RWPE2 (cell line): ENCODE measurements around the gene BMPR2.

ENCODE experiments used
- ATAC-seq: fragments of 200-7000 bp; cut with Tn5 transposase; 3 replicates; pipeline ENCODE4 v1.9.1; 2021; ENCODE audit warnings: low read depth
- DNase-seq: peaks from one replicate; pipeline ENCODE4 v3.0.0-alpha.2; 2020; ENCODE audit warnings: low spot score
- H3K27ac ChIP-seq: fragments of 450-650 bp; 2 replicates; pipeline ENCODE4 v1.5.1; 2017; ENCODE audit warnings: mild to moderate bottlenecking; ENCODE audit not compliant: poor library complexity, severe bottlenecking
- H3K27me3 ChIP-seq: fragments of 250-450 bp; sonication (Bioruptor Pico); 2 replicates; pipeline ENCODE4 v1.5.1; 2021; ENCODE audit warnings: mild to moderate bottlenecking, moderate library complexity; ENCODE audit not compliant: insufficient read depth, poor library complexity, severe bottlenecking
- H3K36me3 ChIP-seq: fragments of 250-450 bp; sonication (Bioruptor Pico); 2 replicates; pipeline ENCODE4 v1.5.1; 2020; ENCODE audit warnings: low read depth, mild to moderate bottlenecking, moderate library complexity
- H3K4me1 ChIP-seq: fragments of 250-450 bp; sonication (Bioruptor Pico); 2 replicates; pipeline ENCODE4 v1.5.1; 2021; ENCODE audit warnings: mild to moderate bottlenecking, moderate library complexity; ENCODE audit not compliant: insufficient read depth, poor library complexity, severe bottlenecking
- H3K4me3 ChIP-seq: fragments of 250-450 bp; sonication (Bioruptor Pico); 2 replicates; pipeline ENCODE4 v1.5.1; 2021; ENCODE audit warnings: mild to moderate bottlenecking, moderate library complexity; ENCODE audit not compliant: severe bottlenecking
- H3K9me3 ChIP-seq: fragments of 250-450 bp; sonication (Bioruptor Pico); 2 replicates; pipeline ENCODE4 v1.5.1; 2021; ENCODE audit warnings: mild to moderate bottlenecking, moderate library complexity; ENCODE audit not compliant: severe bottlenecking
- CTCF ChIP-seq: fragments of 450-650 bp; IDR thresholded peaks from one replicate; pipeline ENCODE4 v1.5.1; 2017; ENCODE audit warnings: mild to moderate bottlenecking, moderate library complexity; ENCODE audit not compliant: poor library complexity, severe bottlenecking

Gene BMPR2

DNA sequence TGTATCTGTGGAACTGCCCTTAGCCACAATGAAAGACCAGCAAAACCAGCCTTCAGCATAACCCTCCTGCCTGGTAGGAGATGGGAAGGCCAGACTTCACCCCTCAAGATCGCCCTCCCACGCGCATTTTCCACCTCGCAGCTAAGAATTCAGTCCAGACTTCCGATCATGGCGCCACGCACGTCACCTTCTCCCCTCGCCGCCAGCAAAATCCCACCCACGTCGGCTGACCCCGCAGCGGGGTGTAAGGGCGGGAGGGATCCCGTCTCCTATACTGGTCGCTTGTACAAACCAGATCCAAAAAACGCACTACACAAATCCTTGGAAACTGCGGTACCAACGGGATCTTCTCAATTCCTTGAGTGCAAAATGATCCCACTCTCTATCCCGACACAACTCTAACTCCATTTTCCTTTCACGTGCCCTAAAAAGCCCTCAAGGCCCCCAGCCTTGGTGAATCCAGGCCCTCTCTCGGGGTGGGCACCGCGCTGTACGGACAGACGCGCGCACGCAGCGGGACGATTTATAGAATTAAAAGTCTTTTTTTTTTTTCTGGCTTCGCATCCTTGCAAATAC is 1.0 kb upstream of the BMPR2 start:
- H3K9me3 ChIP-seq = no peaks in the 10 kb centered on the region
- no peak for TF ChIP-seq CTCF
- peak overlapping the region; percentile 88 for H3K27ac ChIP-seq
- H3K27me3 ChIP-seq = no peaks in the 10 kb centered on the region
- no peaks in the 10 kb centered on the region for H3K4me1 ChIP-seq
- DNase-seq = no peak
- peak overlapping the region; percentile 73 for H3K4me3 ChIP-seq
- no peaks in the 10 kb centered on the region for H3K36me3 ChIP-seq
- ATAC-seq = peak; percentile 4; the same call in 1 of the 3 replicates

DNA sequence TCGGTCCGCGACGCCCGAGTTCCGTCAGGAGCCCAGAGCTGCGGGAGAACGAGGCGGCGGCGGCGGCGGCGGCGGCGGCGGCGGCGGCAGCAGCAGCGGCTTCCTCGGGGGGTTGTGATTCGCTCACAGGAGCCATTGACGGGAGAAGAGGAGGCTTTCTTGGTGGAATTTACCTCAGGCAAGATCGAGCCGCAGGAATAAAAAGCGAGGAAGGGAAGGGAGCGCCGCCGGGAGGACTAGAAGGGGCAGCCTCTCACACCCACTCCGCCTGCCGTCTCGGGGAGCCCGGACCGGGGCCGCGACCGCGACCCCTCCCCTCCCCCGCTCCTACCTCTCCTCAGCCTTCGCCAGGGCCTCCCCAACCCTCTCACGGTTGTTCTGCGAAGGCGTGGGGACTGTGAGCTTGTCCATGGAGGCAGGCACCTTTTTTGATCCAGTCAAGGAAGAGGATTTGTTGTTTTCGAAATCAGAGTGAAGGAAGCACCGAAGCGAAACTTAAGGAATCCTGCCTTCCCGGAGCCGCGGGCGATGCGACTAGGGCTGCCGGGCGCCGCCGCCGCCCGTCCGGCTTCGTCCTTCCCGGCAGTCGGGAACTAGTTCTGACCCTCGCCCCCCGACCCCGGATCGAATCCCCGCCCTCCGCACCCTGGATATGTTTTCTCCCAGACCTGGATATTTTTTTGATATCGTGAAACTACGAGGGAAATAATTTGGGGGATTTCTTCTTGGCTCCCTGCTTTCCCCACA is 506 bp downstream of the BMPR2 start:
- peak; percentile 58 for DNase-seq

DNA sequence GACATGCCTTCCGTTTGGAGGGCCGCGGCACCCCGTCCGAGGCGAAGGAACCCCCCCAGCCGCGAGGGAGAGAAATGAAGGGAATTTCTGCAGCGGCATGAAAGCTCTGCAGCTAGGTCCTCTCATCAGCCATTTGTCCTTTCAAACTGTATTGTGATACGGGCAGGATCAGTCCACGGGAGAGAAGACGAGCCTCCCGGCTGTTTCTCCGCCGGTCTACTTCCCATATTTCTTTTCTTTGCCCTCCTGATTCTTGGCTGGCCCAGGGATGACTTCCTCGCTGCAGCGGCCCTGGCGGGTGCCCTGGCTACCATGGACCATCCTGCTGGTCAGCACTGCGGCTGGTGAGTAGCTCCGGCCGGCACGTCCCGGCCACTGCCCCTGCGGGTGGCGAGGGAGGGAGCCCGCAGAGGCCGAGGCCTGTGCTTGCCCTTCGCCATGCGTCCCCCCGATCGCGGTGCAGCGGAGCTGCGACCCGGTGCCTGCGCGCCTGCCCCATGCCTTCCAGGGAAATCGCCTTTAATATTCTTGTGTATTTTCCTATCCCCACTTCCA is 1.2 kb downstream of the BMPR2 start:
- Histone ChIP-seq H3K4me1 (no peaks in the 10 kb centered on the region), H3K27me3 (no peaks in the 10 kb centered on the region), H3K4me3 (peak overlapping the region; percentile 73), H3K9me3 (no peaks in the 10 kb centered on the region), H3K36me3 (no peaks in the 10 kb centered on the region), H3K27ac (peak overlapping the region; percentile 88)
- no peak for DNase-seq
- TF ChIP-seq CTCF = no peak
- ATAC-seq = peak; percentile 22

More for the DNA sequence above, 506 bp downstream of the BMPR2 start:
- Histone ChIP-seq H3K9me3 (no peaks in the 10 kb centered on the region), H3K4me3 (peak overlapping the region; percentile 73), H3K27ac (peak overlapping the region; percentile 88), H3K4me1 (no peaks in the 10 kb centered on the region), H3K36me3 (no peaks in the 10 kb centered on the region), H3K27me3 (no peaks in the 10 kb centered on the region)
- peak; percentile 24 for ATAC-seq
- TF ChIP-seq CTCF = no peak

DNA sequence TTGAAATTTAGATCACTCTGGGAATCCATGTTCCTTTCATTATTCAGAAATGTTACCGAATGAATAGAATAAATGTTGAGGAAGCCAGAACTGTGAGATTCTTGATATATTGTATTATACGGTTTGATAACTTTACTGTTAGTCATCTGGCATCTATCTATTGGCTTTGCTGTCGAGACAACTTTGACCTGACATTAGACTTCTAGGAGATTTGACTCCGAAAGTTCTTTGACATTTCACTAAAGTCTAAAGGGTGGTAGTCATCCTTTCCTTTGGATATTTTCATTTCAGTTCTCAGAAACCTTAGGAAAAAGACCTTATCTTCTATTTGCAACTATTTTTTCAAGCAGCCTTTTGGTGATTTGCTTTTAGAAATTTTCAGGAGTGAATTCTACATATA is 1.9 kb downstream of the BMPR2 start:
- DNase-seq (no peak), ATAC-seq (no peak)
- Histone ChIP-seq H3K36me3 (0 out of 2 replicates have a peak, but pooled peaks cover 4% of the 10 kb centered on the region), H3K27ac (peak overlapping the region; percentile 88), H3K4me1 (no peaks in the 10 kb centered on the region), H3K27me3 (no peaks in the 10 kb centered on the region), H3K4me3 (peak overlapping the region; percentile 73), H3K9me3 (no peaks in the 10 kb centered on the region)
- TF ChIP-seq CTCF = no peak
